Ovary (tissue), 9 donors: ENCODE results near the gene COL15A1. TPM values are rescaled to one million over a fixed set of nuclear protein-coding genes. Genes with fewer than 3 reads are reported as not detected.

Source experiments
- DNase-seq, 5 donors: peaks; one replicate each; pipeline ENCODE4 v3.0.0-alpha.2; 2019 to 2020
- H3K27ac ChIP-seq, 2 donors: fragments of 200-600 bp; one replicate each; pipeline versions ENCODE4 v1.5.1 to v1.8.0; 2019 to 2022
- H3K27me3 ChIP-seq: fragments of 200-600 bp; one replicate; pipeline ENCODE4 v1.8.0; 2022
- H3K36me3 ChIP-seq: fragments of 200-600 bp; sonication (generic); one replicate; pipeline ENCODE4 v1.5.1; 2019
- H3K4me1 ChIP-seq: one replicate; pipeline ENCODE4 v1.8.1; 2013; ENCODE audit warnings: mild to moderate bottlenecking, moderate library complexity; ENCODE audit not compliant: insufficient read depth
- H3K4me3 ChIP-seq: fragments of 200-600 bp; sonication (generic); one replicate; pipeline ENCODE4 v1.5.1; 2017
- H3K9me3 ChIP-seq, 2 donors: fragments of 200-600 bp in 1 of 2; sonication (generic) in 1 of 2; one replicate each; pipeline versions ENCODE4 v1.5.1 to v1.8.1; 2013 to 2019; ENCODE audit warnings: mild to moderate bottlenecking in 1 of 2, moderate library complexity in 1 of 2
- EP300 ChIP-seq: sonication (generic); formaldehyde crosslinking; IDR thresholded peaks from one replicate; pipeline ENCODE4 v1.6.1; 2017; ENCODE audit warnings: antibody characterized with exemption
- POLR2A ChIP-seq: fragments of 450-650 bp; IDR thresholded peaks from one replicate; pipeline ENCODE4 v1.6.1; 2017; ENCODE audit warnings: antibody characterized with exemption, mild to moderate bottlenecking, moderate library complexity
- WGBS, 3 donors: extraction: QIAGEN DNeasy Blood & Tissue Kit in 1 of 3; methylation state at CpG; one replicate each; pipeline versions ENCODE4 v1.1.5 to v1.1.7; 2013 to 2017; 5-methylcytosine and 5-hydroxymethylcytosine counted together
- intact Hi-C, 4 donors: fragments of 100-400 bp; cut with DNase I; formaldehyde crosslinking; loops; one replicate each; pipeline versions ENCODE4 v1.11.0 to v1.15.1; 2022 to 2023
- polyA plus RNA-seq, 2 donors: library from polyadenylated mRNA; stranded (reverse); fragments of 200-250 nt in 1 of 2; fragments of 350-450 nt in 1 of 2; fragmentation: Illumina TruSeq in 1 of 2; extraction: RNeasy Lipid Tissue Mini Kit (QIAGEN cat#74804) in 1 of 2; gene quantifications; one replicate each; pipeline ENCODE4 v1.2.3, GENCODE V29; 2013 to 2014
- total RNA-seq, 7 donors: library from RNA; depleted of rRNA in 2 of 7; stranded (reverse); fragments of >200 nt in 2 of 7; fragmentation: NEBNext Ultra II Directional in 3 of 7; extraction: Animal tissue kit (Norgen Biotek cat#: 25700) in 3 of 7; gene quantifications; one replicate each; pipeline versions ENCODE4 v1.1.0 to v1.2.4, GENCODE V29; 2016 to 2023
- TF ChIP-seq, protein P1 (sequence below), 3 donors: fragments of 450-650 bp in 2 of 3; fragments of 200-600 bp in 1 of 3; IDR thresholded peaks; one replicate each; pipeline versions ENCODE4 v1.5.1 to v1.8.0; 2016 to 2022; ENCODE audit warnings: antibody characterized with exemption in 3 of 3, mild to moderate bottlenecking in 1 of 3
- donor health status: DM: no; HTN: no; CAD: no; lungs with moderate emphysema.
- donor health status: DM: no; HTN: no; CAD: no.
- donor health status: Bipolar disorder and iron deficiency.
- donor health status: DM: yes; HTN: yes; CAD: no.
- donor health status: DM: no; HTN: no; CAD: no.
- donor health status: DM: yes; HTN: yes; CAD: no.

COL15A1 gene
- total and polyA plus RNA-seq, 9 donors: 12.8 to 195 (median 48.6) TPM

DNA sequence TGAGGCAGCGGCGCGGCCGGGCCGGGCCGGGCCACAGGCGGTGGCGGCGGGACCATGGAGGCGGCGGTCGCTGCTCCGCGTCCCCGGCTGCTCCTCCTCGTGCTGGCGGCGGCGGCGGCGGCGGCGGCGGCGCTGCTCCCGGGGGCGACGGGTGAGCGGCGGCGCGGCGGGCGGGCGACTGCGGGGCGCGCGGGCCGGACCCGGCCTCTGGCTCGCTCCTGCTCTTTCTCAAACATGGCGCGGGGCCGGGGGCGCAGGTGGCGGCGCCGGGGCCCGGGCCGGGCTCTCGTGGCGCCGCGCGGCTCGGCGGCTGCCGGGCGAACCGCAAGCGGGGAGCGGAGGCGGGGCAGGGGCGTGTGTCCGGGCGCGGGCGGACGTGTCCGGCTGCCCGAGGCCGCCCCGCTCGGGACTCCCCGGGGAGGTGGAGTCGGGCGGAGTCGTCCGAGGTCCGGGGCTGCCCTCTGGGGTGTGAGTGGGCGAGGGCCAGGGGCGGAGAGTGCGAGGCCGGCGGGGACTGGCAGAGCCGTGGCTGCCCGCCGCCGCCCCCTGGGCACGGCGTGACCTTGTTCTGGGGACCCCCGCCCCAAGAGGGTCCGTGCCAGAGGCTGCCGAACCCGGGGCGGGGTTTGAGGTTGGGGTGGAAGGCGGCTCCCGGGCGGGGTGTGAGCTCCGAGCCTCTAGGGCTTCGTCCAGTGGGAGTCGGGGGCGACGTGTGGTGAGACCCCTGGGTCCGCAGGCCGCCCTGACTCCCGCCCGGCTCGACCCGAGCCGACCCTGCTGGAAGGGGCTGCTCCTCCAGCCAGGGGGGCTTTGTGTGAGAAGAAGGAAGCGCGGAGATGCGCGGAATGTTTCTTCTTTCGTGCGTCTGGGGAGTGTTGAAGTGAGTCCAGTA lies 161.7 kb downstream of the COL15A1 start:
- Histone ChIP-seq H3K36me3 (no peaks in the 10 kb centered on the region), H3K4me1 (peaks cover 3% of the 10 kb centered on the region), H3K4me3 (peak overlapping the region; percentile 66), H3K27ac (peak overlapping the region; percentile 53 to 78), H3K9me3 (no peaks in the 10 kb centered on the region), H3K27me3 (no peaks in the 10 kb centered on the region)
- peak; percentile 50 to 81 (median 76) for DNase-seq
- WGBS, 3 donors: 0 to 1% (median 1%) methylated on average over 47 to 118 of the region's 118 CpGs
- intact Hi-C loops: no loop called here
- TF ChIP-seq, protein P1, sequence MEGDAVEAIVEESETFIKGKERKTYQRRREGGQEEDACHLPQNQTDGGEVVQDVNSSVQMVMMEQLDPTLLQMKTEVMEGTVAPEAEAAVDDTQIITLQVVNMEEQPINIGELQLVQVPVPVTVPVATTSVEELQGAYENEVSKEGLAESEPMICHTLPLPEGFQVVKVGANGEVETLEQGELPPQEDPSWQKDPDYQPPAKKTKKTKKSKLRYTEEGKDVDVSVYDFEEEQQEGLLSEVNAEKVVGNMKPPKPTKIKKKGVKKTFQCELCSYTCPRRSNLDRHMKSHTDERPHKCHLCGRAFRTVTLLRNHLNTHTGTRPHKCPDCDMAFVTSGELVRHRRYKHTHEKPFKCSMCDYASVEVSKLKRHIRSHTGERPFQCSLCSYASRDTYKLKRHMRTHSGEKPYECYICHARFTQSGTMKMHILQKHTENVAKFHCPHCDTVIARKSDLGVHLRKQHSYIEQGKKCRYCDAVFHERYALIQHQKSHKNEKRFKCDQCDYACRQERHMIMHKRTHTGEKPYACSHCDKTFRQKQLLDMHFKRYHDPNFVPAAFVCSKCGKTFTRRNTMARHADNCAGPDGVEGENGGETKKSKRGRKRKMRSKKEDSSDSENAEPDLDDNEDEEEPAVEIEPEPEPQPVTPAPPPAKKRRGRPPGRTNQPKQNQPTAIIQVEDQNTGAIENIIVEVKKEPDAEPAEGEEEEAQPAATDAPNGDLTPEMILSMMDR (IDR thresholded peaks at IDR 0.05): no peak
- TF ChIP-seq POLR2A (no peak), EP300 (no peak)

DNA sequence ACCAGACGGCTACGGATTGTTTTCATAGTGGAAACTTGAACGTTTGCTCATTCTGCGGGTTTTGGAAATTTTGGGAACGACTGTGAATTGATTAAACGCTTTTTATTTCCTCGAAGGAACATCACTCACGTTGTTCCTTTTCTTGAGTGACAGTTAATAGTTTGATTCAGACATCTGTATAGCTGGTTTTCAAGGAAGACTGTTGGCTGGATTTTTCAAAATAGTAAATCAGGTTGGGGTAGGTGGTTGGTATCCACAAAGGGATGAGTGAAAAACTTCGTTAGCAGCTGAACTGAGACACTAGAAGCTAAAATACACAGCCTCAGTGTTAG lies 162.3 kb downstream of the COL15A1 start:
- no peaks in the 10 kb centered on the region for H3K36me3 ChIP-seq
- H3K27ac ChIP-seq: peak overlapping the region in 1 of 2 donors; percentile 78
- no peaks in the 10 kb centered on the region for H3K9me3 ChIP-seq
- TF ChIP-seq POLR2A (no peak), EP300 (no peak)
- TF ChIP-seq, protein P1 (IDR thresholded peaks at IDR 0.05): no peak
- intact Hi-C loops: no loop called here
- DNase-seq: no peak
- H3K27me3 ChIP-seq: no peaks in the 10 kb centered on the region
- 1 to 4% (median 3%) methylated on average over 9 of the region's 9 CpGs for WGBS, 3 donors
- peaks cover 3% of the 10 kb centered on the region for H3K4me1 ChIP-seq
- peak overlapping the region; percentile 66 for H3K4me3 ChIP-seq

- TF ChIP-seq, protein P1 (IDR thresholded peaks at IDR 0.05): no peak
- TF ChIP-seq EP300 (no peak), POLR2A (no peak)
- no peaks in the 10 kb centered on the region for H3K9me3 ChIP-seq
- intact Hi-C loops: no loop called here
- 20 to 73% (median 21%) methylated on average over 3 of the region's 3 CpGs for WGBS, 3 donors
- no peak overlapping the region for H3K4me3 ChIP-seq
- no peaks in the 10 kb centered on the region for H3K27me3 ChIP-seq
- no peak overlapping the region for H3K27ac ChIP-seq
- H3K36me3 ChIP-seq: no peaks in the 10 kb centered on the region
- no peak for DNase-seq
- peaks cover 5% of the 10 kb centered on the region for H3K4me1 ChIP-seq
Measured at GRCh38 chr9:99107421-99107820, 163.7 kb downstream of the COL15A1 start.

GRCh38 chr9:99108131-99108530 lies 164.4 kb downstream of the COL15A1 start:
- Histone ChIP-seq H3K4me3 (no peak overlapping the region), H3K27ac (no peak overlapping the region), H3K27me3 (no peaks in the 10 kb centered on the region), H3K9me3 (no peaks in the 10 kb centered on the region), H3K36me3 (no peaks in the 10 kb centered on the region), H3K4me1 (peaks cover 8% of the 10 kb centered on the region)
- whole genome bisulfite sequencing, 3 donors: 91 to 94% (median 94%) methylated on average over 2 of the region's 2 CpGs
- DNase-seq: no peak
- intact Hi-C loops: no loop called here
- TF ChIP-seq EP300: no peak
- TF ChIP-seq, protein P1 (IDR thresholded peaks at IDR 0.05): no peak
- TF ChIP-seq POLR2A: no peak
